ENCODE results near the gene DNM2. TPM values are rescaled to one million over a fixed set of nuclear protein-coding genes. Genes with fewer than 3 reads are reported as not detected.

Gene DNM2
- polyA plus RNA-seq, 2 of the 4 experiments (the other 2 are of a cell fraction): 32.9 to 58.5 TPM

- WGBS (ENCODE audit: missing lambda C conversion rate): 100% methylated on average over 5 of the region's 5 CpGs
- no peak overlapping the region for H3K4me3 ChIP-seq
- ChIA-PET POLR2A (no interaction called here), CTCF (interaction anchor here (0.9 to 7.6 kb wide), 3 partner anchors 11 to 151 kb away, joined by 3 to 90 read pairs (median 41); partner anchors contain the start of gene QTRT1)
- TF ChIP-seq PBX3 (IDR thresholded peaks at IDR 0.05): no peak
- TF ChIP-seq CTCF (IDR thresholded peaks at IDR 0.05): no peak
- TF ChIP-seq KDM1A (IDR thresholded peaks at IDR 0.05; ENCODE audit: low read depth): no peak
- no peak for TF ChIP-seq EHF (CRISPR knock-in tag; IDR thresholded peaks at IDR 0.05)
- H3K27ac ChIP-seq: no peak overlapping the region
- ATAC-seq (no peak), DNase-seq (ENCODE audit: low read depth in 1 of 2, low spot score in 1 of 2) (no peak), FAIRE-seq (no peak)
- no peaks in the 10 kb centered on the region for H3K9me3 ChIP-seq
- no peaks in the 10 kb centered on the region for H3K4me1 ChIP-seq
- no peak overlapping the region for H3K4me2 ChIP-seq
Observed at GRCh38 chr19:10713317-10713716, 4.6 kb upstream of the DNM2 start.

DNA sequence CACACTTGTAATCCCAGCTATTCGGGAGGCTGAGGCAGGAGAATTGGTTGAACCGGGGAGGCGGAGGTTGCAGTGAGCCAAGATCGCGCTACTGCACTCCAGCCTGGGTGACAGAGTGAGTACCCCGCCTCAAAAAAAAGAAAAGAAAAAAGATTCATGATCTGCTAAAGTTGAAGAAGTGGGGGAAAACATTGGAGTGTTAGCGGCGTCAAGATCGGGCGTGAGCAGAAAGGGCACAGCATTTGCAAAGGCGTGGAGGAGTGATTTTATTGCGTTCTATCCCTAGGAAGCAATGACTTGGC, 874 bp upstream of the DNM2 start:
- peak overlapping the region in 1 of 2 experiments; percentile 63; a peak in 2 of 6 replicates for H3K27ac ChIP-seq
- FAIRE-seq (no peak), ATAC-seq (no peak), DNase-seq (ENCODE audit: low read depth in 1 of 2, low spot score in 1 of 2) (no peak)
- H3K4me1 ChIP-seq: peaks cover 11% of the 10 kb centered on the region; the same call in 2 of the 3 replicates
- TF ChIP-seq, protein P1, sequence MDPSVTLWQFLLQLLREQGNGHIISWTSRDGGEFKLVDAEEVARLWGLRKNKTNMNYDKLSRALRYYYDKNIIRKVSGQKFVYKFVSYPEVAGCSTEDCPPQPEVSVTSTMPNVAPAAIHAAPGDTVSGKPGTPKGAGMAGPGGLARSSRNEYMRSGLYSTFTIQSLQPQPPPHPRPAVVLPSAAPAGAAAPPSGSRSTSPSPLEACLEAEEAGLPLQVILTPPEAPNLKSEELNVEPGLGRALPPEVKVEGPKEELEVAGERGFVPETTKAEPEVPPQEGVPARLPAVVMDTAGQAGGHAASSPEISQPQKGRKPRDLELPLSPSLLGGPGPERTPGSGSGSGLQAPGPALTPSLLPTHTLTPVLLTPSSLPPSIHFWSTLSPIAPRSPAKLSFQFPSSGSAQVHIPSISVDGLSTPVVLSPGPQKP (IDR thresholded peaks at IDR 0.05; ENCODE audit: low read depth, low read length): no peak
- TF ChIP-seq RNF2 (IDR thresholded peaks at IDR 0.05; ENCODE audit: borderline replicate concordance, low read depth): no peak
- no peak for TF ChIP-seq JUNB (IDR thresholded peaks at IDR 0.05)
- no peak for TF ChIP-seq SMC3 (IDR thresholded peaks at IDR 0.05)
- no peak for TF ChIP-seq RCOR1 (IDR thresholded peaks at IDR 0.05; ENCODE audit: low read depth, low read length)
- TF ChIP-seq NPAS2 (CRISPR knock-in tag; IDR thresholded peaks at IDR 0.05; ENCODE audit: borderline replicate concordance): no peak
- TF ChIP-seq, protein P2, sequence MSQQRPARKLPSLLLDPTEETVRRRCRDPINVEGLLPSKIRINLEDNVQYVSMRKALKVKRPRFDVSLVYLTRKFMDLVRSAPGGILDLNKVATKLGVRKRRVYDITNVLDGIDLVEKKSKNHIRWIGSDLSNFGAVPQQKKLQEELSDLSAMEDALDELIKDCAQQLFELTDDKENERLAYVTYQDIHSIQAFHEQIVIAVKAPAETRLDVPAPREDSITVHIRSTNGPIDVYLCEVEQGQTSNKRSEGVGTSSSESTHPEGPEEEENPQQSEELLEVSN (IDR thresholded peaks at IDR 0.05; ENCODE audit: borderline replicate concordance, low read depth): no peak
- TF ChIP-seq RFX5 (IDR thresholded peaks at IDR 0.05): no peak
- TF ChIP-seq HOXA7 (CRISPR knock-in tag; IDR thresholded peaks at IDR 0.05): no peak
- H3K4me2 ChIP-seq: peak overlapping the region; percentile 32; the same call in 2 of the 3 replicates
- 50% methylated on average over 12 of the region's 12 CpGs for WGBS (ENCODE audit: missing lambda C conversion rate)
- no peak overlapping the region for H3K4me3 ChIP-seq
- ChIA-PET CTCF (interaction anchor here (0.8 to 7.6 kb wide), 28 partner anchors 9 to 337 kb away, joined by 3 to 90 read pairs (median 5); partner anchors contain the start of genes QTRT1, TMED1 and TYK2), POLR2A (interaction anchor here (0.5 to 2.1 kb wide), 8 partner anchors 11 to 119 kb away, joined by 3 to 23 read pairs (median 4); partner anchors contain the start of genes QTRT1 and TMED1)
- H3K9me3 ChIP-seq: no peaks in the 10 kb centered on the region

DNA sequence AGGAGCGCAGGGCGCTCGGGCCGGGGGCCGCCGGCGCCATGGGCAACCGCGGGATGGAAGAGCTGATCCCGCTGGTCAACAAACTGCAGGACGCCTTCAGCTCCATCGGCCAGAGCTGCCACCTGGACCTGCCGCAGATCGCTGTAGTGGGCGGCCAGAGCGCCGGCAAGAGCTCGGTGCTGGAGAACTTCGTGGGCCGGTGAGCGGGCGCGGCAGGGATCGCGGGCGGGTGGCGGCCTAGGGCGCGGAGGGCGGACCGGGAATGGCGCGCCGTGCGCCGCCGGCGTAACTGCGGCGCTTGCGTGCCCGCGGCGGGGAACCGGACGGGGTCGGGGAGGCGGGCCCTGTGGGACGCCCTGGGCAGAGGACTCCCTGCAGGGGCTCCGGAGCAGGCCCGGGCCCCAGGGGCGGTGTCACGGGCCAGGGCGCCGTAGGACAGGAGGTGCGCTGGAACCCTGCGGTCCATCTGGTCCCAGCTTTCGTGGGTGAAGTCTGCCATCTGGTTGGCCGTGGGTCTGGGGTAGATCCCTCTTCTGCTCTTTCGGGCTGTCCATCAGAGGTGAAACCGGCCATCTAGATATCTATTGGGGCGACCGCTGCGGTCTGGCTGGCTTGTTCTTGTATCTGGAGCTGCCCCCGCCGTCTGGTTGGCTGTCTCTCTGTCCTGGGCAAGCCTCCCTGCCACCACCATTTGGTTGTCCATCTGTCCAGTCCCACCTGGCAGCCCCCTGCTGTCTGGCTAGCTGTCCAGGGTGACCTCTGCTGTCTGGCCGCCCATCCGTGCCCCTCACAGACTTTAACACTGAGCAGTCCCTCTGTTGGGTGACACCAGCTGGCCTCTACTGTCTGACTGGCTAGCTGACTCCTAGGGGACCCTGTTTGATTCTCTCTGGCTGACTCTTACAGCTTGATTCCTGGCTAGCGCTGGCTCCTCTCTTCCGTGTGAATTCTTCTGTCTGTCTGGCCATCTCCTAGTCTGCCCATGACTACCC, 622 bp downstream of the DNM2 start:
- FAIRE-seq (no peak), DNase-seq (ENCODE audit: low read depth in 1 of 2, low spot score in 1 of 2) (no peak)

More for the DNA sequence above, 622 bp downstream of the DNM2 start:
- Histone ChIP-seq H3K4me3 (peak overlapping the region; percentile 95), H3K4me1 (peaks cover 11% of the 10 kb centered on the region; the same call in 2 of the 3 replicates), H3K27ac (peak overlapping the region; percentile 94 to 98), H3K4me2 (peak overlapping the region; percentile 96), H3K9me3 (no peaks in the 10 kb centered on the region)
- TF ChIP-seq EHMT2 (IDR thresholded peaks at IDR 0.05; ENCODE audit: low read depth) (no peak), JUN (IDR thresholded peaks at IDR 0.05) (peak in 1 of 2 experiments; percentile 10; a peak in 1 of 5 replicates), MAFK (IDR thresholded peaks at IDR 0.05; ENCODE audit: partially characterized antibody) (no peak), PBX3 (IDR thresholded peaks at IDR 0.05) (no peak), BCL3 (IDR thresholded peaks at IDR 0.05) (peak; percentile 17; the same call in 1 of the 3 replicates), TP53 (CRISPR knock-in tag; IDR thresholded peaks at IDR 0.05) (no peak), PHF8 (IDR thresholded peaks at IDR 0.05; ENCODE audit: borderline replicate concordance, low read depth) (peak; percentile 65; the same call in 1 of the 2 replicates)
- 3% methylated on average over 17 of the region's 70 CpGs for WGBS (ENCODE audit: missing lambda C conversion rate)
- POLR2A ChIA-PET: interaction anchor here (0.9 to 2.1 kb wide), 5 partner anchors 9 to 118 kb away, joined by 3 to 23 read pairs (median 4); partner anchors contain the start of genes QTRT1 and TMED1
- CTCF ChIA-PET: interaction anchor here (0.7 to 7.6 kb wide), 24 partner anchors 9 to 297 kb away, joined by 3 to 90 read pairs (median 4); partner anchors contain the start of genes QTRT1 and TMED1
- peak; percentile 21 to 48; a peak in 5 of 6 replicates for ATAC-seq
